Vagina (tissue), 2 donors: ENCODE measurements around the gene LMOD2.

ENCODE experiments used
- CTCF ChIP-seq, 3 experiments: fragments of 450-650 bp in 2 of 3; fragments of 200-600 bp in 1 of 3; sonication (generic) in 1 of 3; IDR thresholded peaks; one replicate each; pipeline ENCODE4 v1.5.1; 2017 to 2019; ENCODE audit warnings: antibody characterized with exemption in 3 of 3, mild to moderate bottlenecking in 2 of 3, moderate library complexity in 2 of 3
- POLR2A ChIP-seq, 2 donors: fragments of 450-650 bp; IDR thresholded peaks; one replicate each; pipeline ENCODE4 v1.6.1; 2017; ENCODE audit warnings: antibody characterized with exemption in 2 of 2, mild to moderate bottlenecking in 2 of 2, moderate library complexity in 2 of 2

- TF ChIP-seq CTCF (IDR thresholded peaks at IDR 0.05) (no peak), POLR2A (IDR thresholded peaks at IDR 0.05) (no peak)
These were observed 17.8 kb upstream of the LMOD2 start for GRCh38 chr7:123637878-123638277.
